OCI-LY7 (cell line): ENCODE results near the gene ARHGAP40. TPM values are rescaled to one million over a fixed set of nuclear protein-coding genes. Genes with fewer than 3 reads are reported as not detected.

ENCODE experiments used
- BruUV-seq: library from RNA; stranded (reverse); fragments of 400-500 nt; replicated peaks from 2 replicates; lab custom pipeline; 2021; lab: Mats Ljungman, UMichigan
- CTCF ChIA-PET: fragments of 300-600 bp; sonication (Branson Sonifier 250); formaldehyde crosslinking; loops from one replicate; lab custom pipeline; 2022; ENCODE audit warnings: antibody characterized with exemption; ENCODE audit not compliant: unreplicated experiment; lab: Charles Lee
- POLR2A ChIA-PET: fragments of 300-600 bp; sonication (Branson Sonifier 250); formaldehyde crosslinking; loops from one replicate; lab custom pipeline; 2022; ENCODE audit warnings: antibody characterized with exemption; lab: Charles Lee
- DNase-seq: peaks from one replicate; pipeline ENCODE4 v3.0.0-alpha.2; 2015; ENCODE audit warnings: low spot score
- H2AFZ ChIP-seq: fragments of 200-600 bp; sonication (generic), shearing (Covaris generic); 2 replicates; pipeline ENCODE4 v1.6.1; 2014; ENCODE audit warnings: mild to moderate bottlenecking, antibody characterized with exemption, low read length, moderate library complexity
- H3K27ac ChIP-seq: fragments of 200-600 bp; sonication (generic); 2 replicates; pipeline ENCODE4 v1.5.1; 2014; ENCODE audit warnings: mixed run types, low read depth, mild to moderate bottlenecking, moderate library complexity, low read length, inconsistent platforms; ENCODE audit not compliant: poor library complexity, severe bottlenecking
- H3K36me3 ChIP-seq: fragments of 200-600 bp; sonication (generic); 2 replicates; pipeline ENCODE4 v1.6.1; 2014; ENCODE audit warnings: mild to moderate bottlenecking, antibody characterized with exemption, low read length, moderate library complexity, mixed read lengths; ENCODE audit not compliant: insufficient read depth
- H3K4me1 ChIP-seq: fragments of 200-600 bp; sonication (generic); 2 replicates; pipeline ENCODE4 v1.5.1; 2014; ENCODE audit warnings: mild to moderate bottlenecking, low read length; ENCODE audit not compliant: insufficient read depth, poor library complexity, severe bottlenecking
- H3K4me2 ChIP-seq: fragments of 200-600 bp; sonication (generic); 2 replicates; pipeline ENCODE4 v1.6.1; 2014; ENCODE audit warnings: mild to moderate bottlenecking, low read length
- H3K4me3 ChIP-seq: fragments of 200-600 bp; sonication (generic); 2 replicates; pipeline ENCODE4 v1.5.1; 2014; ENCODE audit warnings: mild to moderate bottlenecking, low read depth, low read length; ENCODE audit not compliant: poor library complexity, severe bottlenecking
- H3K79me2 ChIP-seq: fragments of 200-600 bp; sonication (generic); 2 replicates; pipeline ENCODE4 v1.6.1; 2016; ENCODE audit warnings: low read depth, mild to moderate bottlenecking, low read length, moderate library complexity, mixed read lengths; ENCODE audit not compliant: insufficient read depth
- H3K9me2 ChIP-seq: fragments of 200-600 bp; sonication (generic); 2 replicates; pipeline ENCODE4 v1.6.1; 2016; ENCODE audit warnings: mild to moderate bottlenecking, low read length, mixed read lengths; ENCODE audit not compliant: insufficient read depth
- H3K9me3 ChIP-seq: fragments of 200-600 bp; sonication (generic); 2 replicates; pipeline ENCODE4 v1.6.1; 2014; ENCODE audit warnings: mild to moderate bottlenecking, mixed run types, low read length, mixed read lengths
- H4K20me1 ChIP-seq: fragments of 200-600 bp; sonication (generic); 2 replicates; pipeline ENCODE4 v1.6.1; 2014; ENCODE audit warnings: mild to moderate bottlenecking, antibody characterized with exemption, low read length, moderate library complexity, mixed read lengths; ENCODE audit not compliant: insufficient read depth
- CTCF ChIP-seq: fragments of 200-600 bp; sonication (generic); conservative IDR thresholded peaks from 2 replicates; pipeline ENCODE4 v1.5.1; 2014; ENCODE audit warnings: mild to moderate bottlenecking, antibody characterized with exemption, low read length, moderate library complexity, mixed read lengths
- EZH2phosphoT487 ChIP-seq: fragments of 200-600 bp; sonication (generic); IDR thresholded peaks from 2 replicates; pipeline ENCODE4 v1.6.1; 2018; ENCODE audit warnings: low read depth, borderline replicate concordance, mild to moderate bottlenecking, mixed run types, antibody characterized with exemption, low read length, moderate library complexity, mixed read lengths
- intact Hi-C: fragments of 100-400 bp; cut with micrococcal nuclease; formaldehyde crosslinking; loops from one replicate; pipeline ENCODE4 v1.10.0; 2022; ENCODE audit not compliant: unreplicated experiment
- total RNA-seq, 2 experiments: library from RNA; depleted of rRNA in 1 of 2; stranded (reverse); fragments of >200 nt in 1 of 2; shearing (Covaris generic) in 1 of 2; gene quantifications; 2 replicates each; pipeline ENCODE4 v1.2.3, GENCODE V29; 2014 to 2022

The ARHGAP40 gene
- total RNA-seq, 2 experiments from 2014 or later, result not detected

- ChIA-PET POLR2A (interaction anchor here (0.8 kb wide), 1 partner anchor 106 kb away, joined by 3 read pairs; no protein-coding TSS in a partner anchor), CTCF (no interaction called here)
- no peaks in the 10 kb centered on the region for H3K9me2 ChIP-seq
- no peaks in the 10 kb centered on the region for H3K4me1 ChIP-seq
- H3K36me3 ChIP-seq, result peaks cover 69% of the 10 kb centered on the region
- no peak overlapping the region for H3K4me2 ChIP-seq
- no peaks in the 10 kb centered on the region for H3K9me3 ChIP-seq
- BruUV-seq, result no TSS peak
- no peak overlapping the region for H2AFZ ChIP-seq
- H3K27ac ChIP-seq, result no peak overlapping the region
- no peak for DNase-seq
- no peaks in the 10 kb centered on the region for H3K79me2 ChIP-seq
- intact Hi-C loops, result no loop called here
- TF ChIP-seq EZH2phosphoT487, result no peak
- TF ChIP-seq CTCF, result no peak
- no peak overlapping the region for H3K4me3 ChIP-seq
- H4K20me1 ChIP-seq, result no peaks in the 10 kb centered on the region
Observed at GRCh38 chr20:38559764-38560163, 41.8 kb upstream of the ARHGAP40 start.

GRCh38 chr20:38563802-38564431 lies 37.7 kb upstream of the ARHGAP40 start:
- H3K36me3 ChIP-seq, result peaks cover 50% of the 10 kb centered on the region

More at GRCh38 chr20:38563802-38564431, 37.7 kb upstream of the ARHGAP40 start:
- no peak overlapping the region for H3K27ac ChIP-seq
- no peaks in the 10 kb centered on the region for H3K4me1 ChIP-seq
- intact Hi-C loops, result no loop called here
- ChIA-PET CTCF (no interaction called here), POLR2A (no interaction called here)
- no peak for TF ChIP-seq CTCF
- TF ChIP-seq EZH2phosphoT487, result no peak
- H3K79me2 ChIP-seq, result no peaks in the 10 kb centered on the region
- H3K9me2 ChIP-seq, result no peaks in the 10 kb centered on the region
- no peaks in the 10 kb centered on the region for H4K20me1 ChIP-seq
- H2AFZ ChIP-seq, result no peak overlapping the region
- H3K9me3 ChIP-seq, result no peaks in the 10 kb centered on the region
- H3K4me2 ChIP-seq, result no peak overlapping the region
- no peak overlapping the region for H3K4me3 ChIP-seq
- BruUV-seq, result no TSS peak
- DNase-seq, result no peak
